Measurements from ENCODE around the gene ZSCAN22.
"Not testable (repeated sequence)": the region's sequence is repeated elsewhere in the genome, so short reads cannot be mapped to it uniquely, and the experiment has no call there.

Gene ZSCAN22

DNA sequence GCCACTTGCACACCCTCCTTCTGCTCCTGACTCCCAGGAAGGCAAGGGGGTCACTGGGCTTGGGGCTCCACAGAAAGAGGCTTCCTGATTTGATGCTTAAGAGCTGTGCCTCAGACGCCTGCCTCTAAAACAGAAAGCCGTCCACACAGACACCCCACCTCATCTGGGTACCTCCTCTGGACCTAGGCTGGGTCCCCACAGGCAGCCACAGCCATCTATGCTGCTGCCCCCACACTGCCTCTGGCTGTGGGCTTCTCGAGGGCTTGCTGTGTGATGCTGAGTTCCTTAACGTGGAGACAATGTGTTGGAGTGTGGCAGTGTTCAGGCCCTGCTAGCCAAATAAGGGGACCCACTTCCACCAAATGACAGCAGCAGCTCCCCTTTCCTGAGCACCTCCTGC, 8.5 kb upstream of the ZSCAN22 start:
- DNase-seq, result no peak

DNA sequence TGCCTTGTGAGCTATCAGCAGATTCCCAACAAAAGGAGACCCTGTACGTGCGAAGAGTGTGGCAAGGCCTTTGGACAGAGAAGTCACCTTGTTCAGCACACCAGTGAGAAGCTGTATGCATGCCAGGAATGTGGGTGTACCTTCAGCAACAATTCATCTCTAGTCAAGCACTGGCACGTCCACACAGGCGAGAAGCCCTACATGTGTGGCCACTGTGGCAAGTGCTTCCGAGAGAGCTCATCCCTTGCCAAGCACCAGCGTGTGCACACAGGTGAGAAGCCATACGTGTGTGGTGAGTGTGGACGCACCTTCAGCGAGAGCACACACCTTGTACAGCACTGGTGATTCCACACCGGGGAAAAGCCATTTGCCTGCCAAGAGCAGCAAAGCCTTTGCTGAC, 7.6 kb upstream of the ZSCAN22 start:
- DNase-seq, result no peak

DNA sequence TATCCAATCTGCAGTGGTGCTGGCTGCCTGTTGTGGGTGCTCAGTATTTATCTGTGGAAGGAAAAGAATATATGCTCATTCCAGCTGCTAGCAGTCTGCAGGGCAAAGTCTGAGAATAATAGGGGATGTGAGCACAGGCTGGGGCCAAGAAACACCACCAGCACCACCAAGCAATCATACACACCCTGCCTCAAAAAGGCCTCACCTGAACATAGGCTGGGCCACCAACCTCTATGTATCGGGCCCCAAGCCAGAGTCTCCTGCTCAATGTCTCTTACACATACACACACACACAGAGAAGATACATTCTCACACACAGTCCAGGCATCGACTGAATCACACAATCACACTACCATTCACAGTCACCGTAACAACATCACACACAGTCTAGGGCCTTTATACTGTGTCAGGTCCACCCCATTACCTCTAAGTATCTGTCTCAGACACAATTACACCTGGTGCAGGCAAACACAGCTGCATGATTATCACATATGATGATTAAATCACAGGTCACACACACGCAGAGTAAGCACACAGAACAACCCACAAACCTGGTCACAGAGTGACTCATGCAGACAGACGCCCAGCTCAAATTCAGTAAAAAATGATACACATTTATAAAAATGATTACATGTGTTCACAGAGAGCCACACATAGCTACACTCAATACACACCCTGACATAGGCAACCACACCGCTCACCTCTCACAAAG, 1.3 kb upstream of the ZSCAN22 start:
- DNase-seq, result no peak

DNA sequence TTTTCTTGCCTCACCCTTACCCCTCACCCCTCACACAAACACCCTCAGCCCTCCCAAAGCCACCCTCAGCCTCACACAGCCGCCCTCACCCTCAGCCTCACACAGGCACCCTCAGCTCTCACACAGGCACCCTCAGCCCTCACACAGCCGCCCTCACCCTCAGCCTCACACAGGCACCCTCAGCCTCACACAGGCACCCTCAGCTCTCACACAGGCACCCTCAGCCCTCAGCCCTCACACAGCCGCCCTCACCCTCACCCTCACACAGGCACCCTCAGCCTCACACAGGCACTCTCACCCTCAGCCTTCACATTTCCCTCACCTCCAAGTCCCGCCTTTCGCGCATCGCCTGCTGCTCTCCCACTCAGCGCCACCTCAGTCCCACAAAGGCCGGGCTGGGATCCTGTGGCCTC, 287 bp upstream of the ZSCAN22 start:
- no peak for DNase-seq

DNA sequence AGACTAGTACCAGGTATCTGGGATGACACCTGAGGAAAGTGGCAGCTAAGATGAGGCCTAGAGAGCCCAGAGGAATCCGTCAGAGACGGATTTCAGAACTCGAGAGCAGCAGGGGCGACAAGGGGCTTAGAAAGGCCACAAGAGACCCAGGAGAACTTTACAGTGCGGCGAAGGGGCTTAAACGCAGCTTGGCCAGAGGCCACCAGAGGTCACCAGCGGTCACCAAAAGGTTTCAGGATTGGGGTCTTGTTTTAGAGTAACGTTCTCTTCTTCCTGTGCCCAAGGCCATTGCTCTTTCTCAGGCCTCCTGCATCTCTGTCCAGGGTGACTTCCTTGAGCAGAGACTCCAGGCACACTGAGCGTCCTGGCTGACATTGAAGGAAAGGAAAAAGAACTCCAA, 2.2 kb downstream of the ZSCAN22 start:
- peak; percentile 42 for DNase-seq

DNA sequence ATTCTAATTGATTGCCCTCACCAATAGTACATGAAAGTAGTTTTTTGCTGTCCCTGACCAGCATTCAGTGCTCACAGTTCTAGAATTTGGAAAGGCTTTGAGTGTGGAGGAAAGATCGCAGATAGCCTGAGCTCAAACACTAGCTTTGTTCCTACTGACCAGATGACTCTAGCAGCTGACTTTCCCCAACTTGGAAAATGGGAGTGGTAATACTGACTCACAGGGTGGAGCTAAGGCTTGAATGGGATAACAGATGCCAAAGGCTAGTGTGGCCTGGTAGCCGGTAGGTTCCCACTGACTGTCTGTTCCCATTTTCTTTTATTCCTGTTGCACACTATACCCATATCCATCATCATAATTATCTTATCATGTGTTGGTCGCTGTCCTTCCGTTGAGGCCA, 3.7 kb downstream of the ZSCAN22 start:
- DNase-seq, result no peak

DNA sequence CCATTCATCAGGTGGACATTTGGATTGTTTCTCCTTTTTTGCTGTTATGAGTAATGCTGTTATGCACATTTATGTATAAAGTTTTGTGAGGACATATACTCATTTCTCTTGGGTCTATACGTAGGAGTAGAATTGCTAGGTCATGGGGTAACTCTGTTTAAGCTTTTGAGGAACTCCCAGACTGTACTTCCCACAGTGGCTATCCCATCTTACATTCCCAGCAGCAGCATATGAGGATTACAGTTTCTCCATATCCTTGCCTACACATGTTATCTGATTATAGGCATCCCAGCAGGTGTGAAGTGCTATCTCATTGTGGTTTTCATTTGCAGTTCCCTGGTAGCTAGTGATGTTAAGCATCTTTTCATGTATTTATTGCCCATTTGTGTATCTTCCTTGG, 5.9 kb downstream of the ZSCAN22 start:
- no peak for DNase-seq

DNA sequence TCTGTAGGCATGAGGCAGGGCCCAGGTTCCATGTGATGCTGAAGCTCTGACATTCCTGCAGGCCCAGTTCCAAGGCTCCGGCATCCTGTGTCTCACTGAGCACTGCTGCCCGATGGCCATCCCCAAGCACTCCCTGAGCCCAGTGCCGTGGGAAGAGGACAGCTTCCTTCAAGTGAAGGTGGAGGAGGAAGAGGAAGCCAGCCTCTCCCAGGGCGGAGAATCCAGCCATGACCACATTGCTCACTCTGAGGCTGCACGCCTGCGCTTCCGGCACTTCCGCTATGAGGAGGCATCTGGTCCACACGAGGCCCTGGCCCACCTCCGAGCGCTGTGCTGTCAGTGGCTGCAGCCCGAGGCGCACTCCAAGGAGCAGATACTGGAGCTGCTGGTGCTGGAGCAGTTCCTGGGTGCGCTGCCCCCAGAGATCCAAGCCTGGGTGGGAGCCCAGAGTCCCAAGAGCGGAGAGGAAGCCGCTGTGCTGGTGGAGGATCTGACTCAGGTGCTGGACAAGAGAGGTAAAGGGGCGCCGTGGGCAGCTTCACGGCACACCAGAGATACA, 8.0 kb downstream of the ZSCAN22 start:
- no peak for DNase-seq

DNA sequence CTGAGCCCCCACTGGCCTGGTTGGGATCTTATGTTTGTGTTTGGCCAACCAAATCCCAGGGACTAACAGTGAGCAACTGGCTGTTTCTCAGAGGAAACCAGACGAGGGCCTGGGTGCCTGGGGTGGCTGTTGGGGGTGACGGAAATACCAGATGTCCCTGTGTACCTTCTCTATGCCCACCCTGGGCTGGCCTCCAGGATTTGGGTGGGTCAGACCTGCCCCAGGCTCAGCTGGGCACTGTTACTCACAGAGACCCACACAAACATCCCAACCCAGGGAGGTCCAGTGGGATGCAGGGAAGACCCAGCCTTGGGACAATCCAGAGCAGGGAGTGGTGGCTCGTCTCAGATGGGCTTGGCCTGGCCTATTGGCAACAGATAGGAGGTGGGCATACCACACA, 8.8 kb downstream of the ZSCAN22 start:
- no peak for DNase-seq

DNA sequence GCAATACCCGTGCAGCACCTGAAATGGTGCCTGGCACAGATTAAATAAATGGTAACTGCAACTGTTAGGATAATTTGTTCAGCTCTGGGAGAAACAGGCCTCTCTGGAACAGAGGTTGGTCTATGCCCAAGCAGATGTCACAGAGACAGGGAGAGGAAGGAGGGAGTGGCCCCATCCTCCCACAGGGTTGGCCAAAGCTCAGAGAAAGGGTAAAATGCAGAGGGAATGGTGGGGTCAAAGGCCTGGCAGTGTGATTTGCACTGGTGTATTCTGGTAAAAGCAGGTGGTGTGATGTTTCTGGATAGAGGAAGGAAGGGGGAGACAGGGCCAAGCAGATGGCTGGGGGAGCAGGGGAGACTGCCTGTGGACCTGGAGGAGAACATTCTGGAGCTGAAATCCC, 9.4 kb downstream of the ZSCAN22 start:
- DNase-seq, result no peak

DNA sequence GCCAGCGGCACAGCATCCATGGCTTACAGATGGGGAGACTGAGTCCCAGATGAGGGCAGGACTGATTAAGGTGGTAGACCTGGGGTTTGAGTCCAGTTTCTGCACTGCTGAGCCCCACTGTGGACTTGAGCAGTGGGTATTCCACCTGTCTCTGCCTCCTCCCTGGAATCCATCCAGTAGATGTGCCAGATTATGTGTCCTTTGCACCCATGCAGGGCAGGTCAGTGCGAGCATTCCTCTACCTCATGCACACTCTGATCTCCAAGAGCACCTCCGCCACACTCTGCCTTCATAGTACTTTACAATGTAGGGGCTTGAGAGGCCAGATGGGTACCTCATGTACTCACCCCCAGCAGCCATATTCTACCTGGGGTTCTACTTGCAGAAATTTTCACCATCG, 10.0 kb downstream of the ZSCAN22 start:
- no peak for DNase-seq

DNA sequence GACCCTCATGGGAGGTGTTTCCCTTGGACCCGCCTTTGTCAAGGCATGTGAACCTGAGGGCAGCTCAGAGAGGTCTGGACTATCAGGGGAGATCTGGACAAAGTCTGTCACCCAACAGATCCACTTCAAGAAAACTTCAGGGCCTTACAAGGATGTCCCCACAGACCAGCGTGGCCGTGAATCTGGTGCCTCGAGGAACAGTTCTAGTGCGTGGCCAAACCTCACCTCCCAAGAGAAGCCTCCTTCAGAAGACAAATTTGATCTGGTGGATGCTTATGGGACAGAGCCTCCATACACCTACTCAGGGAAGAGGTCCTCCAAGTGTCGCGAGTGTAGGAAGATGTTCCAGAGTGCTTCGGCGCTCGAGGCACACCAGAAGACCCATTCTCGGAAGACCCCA, 11.5 kb downstream of the ZSCAN22 start:
- no peak for DNase-seq

DNA sequence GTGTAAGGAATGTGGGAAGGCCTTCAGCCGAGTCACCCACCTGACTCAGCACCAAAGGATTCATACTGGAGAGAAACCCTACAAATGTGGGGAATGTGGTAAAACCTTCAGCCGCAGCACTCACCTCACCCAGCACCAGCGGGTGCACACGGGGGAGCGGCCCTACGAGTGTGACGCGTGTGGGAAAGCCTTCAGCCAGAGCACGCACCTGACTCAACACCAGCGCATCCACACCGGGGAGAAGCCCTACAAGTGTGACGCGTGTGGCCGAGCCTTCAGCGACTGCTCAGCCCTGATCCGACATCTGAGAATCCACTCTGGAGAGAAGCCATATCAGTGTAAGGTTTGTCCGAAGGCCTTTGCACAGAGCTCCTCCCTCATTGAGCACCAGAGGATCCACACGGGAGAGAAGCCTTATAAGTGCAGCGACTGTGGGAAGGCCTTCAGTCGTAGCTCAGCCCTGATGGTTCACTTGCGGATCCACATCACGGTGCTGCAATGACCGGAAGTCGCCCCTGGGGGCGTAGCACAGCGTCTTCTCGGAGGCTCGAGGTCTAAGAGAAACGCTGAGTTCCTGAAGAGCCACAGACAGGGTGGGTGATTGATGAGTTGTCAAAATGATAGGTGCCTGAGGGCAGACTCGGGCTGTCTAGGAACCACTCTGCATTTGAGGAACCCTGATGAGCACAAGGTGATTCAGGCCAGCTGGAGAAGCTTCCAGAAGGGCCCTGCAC, 12.2 kb downstream of the ZSCAN22 start:
- no peak for DNase-seq

DNA sequence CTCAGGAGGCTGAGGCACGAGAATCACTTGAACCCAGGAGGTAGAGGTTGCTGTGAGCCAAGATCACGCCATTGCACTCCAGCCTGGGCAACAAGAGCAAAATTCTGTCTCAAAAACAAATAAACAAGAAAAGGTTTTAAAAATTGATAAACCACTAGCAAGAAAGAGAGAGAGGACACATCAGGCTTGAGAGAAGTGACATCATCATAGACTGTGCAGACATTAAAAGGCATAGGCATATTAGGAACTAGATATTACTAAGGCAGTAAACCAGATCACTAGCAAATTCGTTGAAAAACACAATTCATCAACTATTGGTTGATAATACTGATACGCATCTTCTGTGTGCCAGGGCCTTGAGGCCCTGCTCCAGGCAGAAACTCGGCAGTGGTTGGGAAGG, 18.8 kb downstream of the ZSCAN22 start:
- DNase-seq, result no peak

DNA sequence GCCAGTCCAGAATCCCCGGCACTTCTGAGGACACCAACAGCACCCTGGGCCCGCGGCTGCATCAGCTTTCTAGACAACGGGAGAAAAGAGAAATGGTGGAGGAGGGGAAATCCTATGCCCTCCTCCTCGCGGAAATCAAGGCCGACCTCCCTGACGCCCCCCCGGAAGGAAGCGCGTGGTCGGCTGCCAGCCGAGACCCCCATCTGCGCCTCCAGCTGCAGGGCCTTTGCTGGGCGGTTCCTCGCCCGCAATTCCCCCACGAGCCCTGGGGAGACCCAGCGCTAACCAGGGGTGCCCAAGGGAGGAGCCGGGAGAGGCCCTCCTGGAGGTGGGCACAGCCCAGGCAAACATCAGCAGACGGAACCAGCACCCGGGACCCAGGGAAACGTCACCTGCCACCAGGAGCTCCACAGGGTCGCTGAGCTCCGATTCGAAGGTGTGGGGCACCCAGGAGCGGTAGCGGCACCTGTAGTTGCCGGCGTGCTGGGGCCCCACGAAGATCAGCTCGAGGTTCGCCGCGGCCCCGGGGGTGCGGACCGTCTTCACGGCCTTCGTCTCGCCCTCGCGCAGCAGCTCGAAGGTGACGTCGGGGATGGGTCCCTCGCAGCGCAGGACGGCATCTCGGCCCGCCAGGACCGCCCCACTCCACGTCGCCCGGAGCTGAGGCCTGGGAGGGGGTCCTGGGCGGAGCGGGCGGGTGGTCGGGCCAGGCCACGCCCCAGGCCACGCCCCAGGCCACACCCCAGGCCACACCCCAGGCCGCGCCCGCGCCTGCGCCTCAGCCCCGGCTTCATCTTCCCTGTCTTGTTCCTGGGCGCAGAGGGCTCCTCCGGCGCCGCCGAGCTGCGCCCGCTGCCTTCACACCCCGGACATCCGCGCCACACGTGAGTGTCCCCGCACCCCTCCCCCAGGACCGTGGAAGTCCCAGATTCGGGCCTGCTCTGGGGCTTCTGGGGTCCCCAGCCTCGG, 20.5 kb downstream of the ZSCAN22 start:
- no peak for DNase-seq

DNA sequence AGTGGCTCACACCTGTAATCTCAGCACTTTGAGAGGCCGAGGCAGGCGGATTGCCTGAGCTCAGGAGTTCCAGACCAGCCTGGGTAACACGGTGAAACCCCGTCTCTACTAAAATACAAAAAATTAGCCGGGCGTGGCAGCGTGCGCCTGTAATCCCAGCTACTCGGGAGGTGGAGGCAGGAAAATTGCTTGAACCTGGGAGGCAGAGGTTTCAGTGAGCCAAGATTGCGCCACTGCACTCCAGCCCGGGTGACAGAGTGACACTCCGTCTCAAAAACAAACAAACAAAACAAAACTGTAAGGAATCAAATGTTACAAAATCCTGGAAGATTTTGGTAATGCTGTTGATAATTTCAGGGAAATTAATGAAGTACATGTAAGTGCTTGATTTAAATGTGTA, 21.3 kb downstream of the ZSCAN22 start:
- not testable (repeated sequence) for DNase-seq

DNA sequence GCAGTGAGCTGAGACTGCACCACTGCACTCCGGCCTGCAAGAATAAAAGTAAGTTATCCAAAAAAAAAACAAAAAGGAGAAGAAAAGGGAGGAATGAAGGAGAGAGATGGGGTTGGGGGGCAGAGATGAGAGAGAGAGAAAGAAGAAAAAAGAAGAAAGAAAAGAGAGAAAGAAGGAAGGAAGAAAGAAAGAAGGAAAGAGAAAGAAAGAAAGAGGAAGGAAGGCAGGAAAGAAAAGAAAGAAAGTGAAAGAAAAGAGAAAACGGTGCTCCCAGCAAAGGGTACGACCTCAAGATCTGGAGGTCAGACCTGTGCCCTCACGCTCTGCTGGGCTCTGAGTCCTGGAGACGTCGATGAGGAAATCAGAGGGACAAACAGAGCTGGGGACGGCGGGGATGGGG, 22.8 kb downstream of the ZSCAN22 start:
- peak; percentile 31 for DNase-seq

DNA sequence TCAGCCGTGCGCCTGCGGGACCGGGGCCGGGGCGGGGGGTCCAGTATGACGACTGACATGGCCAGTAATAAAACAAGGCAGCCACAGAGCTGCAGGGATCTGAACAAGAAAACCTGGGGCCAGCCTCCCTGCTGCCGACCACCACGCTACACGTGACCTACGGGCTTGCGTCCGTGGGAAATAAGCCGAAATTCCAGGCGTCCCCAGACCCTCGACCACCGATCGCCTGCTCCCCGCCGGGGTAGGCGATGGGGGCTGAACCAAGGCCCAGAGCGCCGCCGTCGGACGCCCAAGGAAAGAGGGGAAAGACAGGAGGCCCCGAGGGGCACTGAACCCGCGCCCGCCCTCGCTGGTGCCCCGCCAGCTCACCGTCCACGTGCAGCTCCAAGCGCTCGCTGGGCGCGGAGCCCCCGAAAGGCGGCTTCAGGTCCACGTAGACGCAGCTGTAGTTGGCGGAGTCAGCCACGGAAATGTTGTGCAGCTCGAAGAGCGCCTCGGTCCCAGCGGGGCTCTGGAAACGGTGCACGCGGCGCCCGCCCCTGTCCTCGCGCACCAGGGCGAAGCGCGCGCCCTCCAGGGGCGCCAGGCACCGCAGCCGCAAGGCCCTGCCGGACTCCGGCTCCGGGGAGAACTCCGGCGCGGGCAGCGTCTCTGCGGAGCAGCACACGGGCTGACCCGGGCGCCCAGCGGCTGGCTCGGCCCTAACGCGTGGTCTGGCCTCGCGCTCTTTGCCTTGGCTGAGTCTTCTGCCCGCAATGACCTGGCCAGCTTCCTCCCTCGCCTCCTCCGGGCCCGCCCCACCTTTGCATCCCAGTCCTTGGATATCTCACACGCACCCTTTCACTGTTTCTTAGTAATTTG, 23.4 kb downstream of the ZSCAN22 start:
- DNase-seq, result no peak

DNA sequence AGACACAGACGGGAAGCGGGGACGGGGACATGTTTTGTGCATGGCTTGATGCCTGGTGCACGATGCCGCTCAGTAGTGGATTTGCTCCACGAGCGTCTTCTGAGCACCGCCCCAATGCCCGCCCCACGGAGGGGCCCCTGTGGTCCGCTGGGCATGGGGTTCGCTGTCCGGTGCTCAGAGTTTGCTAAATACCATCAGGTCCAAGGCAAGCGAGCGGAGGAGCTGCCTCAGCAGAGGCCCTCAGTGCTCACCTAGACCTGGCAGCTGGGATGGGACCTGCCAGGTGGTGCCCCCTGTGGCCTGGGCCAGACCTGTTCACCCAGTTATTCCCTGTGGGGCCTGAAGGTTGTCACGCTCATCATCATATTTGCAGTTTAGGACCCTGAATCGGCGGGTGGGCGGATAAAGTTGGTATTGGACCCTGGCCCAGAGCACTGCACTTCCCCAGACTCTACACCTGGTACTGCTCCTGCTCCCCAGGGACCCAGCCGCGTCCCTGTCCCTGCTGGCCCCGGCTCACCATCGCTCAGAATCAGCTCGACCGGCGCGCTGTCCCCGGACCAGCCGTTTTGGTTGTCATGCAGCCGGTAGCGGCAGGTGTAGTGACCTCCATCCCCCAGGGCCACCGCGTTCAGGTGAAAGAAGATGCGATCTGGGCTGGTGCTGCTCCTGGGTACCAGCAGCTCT, 24.2 kb downstream of the ZSCAN22 start:
- no peak for DNase-seq

DNA sequence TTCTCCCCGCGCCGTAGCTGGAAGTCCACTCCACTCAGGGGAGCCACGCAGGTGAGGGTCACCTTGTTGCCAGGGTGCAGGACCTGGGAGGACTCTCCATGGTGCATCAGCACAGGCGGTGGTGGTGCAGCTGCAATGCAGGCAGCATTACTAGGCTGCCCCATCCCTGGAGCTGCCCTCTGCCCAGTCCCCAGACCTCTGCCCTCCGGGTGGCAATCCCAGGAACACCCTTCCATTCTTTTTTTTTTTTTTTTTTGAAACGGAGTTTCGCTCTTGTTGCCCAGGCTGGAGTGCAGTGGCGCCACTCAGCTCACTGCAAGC, 24.7 kb downstream of the ZSCAN22 start:
- no peak for DNase-seq

DNA sequence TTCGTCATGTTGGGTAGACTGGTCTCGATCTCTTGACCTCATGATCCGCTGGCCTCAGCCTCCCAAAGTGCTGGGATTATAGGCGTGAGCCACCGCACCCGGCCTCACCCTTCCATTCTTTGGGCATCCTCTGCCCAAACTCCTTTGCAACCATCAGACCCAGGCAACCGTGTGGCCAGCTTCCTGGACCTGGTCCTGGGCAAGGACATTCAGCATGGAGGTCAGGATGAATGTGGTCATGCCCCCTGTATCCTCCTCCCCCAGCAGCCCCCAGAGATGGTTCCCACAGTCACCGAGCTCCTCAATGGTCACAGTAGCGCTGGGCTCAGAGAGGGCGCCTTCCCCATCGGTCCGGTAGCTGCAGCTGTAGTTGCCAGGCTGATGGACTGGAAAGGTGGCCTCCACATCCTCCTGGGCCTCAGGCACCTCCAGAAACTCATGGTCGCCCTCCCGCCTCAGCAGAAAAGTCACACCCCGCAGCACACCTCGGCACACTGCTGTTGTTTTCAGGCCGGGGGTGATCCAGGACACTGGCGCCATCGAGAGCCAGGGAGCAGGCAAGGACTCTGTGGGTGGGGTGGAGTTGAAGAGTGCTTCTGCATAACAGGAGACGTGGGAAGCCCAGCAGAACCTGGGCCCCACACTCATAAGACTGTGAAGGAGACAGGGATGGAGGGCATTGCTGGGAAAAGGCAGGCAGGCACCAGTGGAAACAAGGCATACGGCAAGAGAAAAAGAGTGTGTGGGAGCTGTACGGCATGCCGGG, 25.4 kb downstream of the ZSCAN22 start:
- DNase-seq, result no peak
